HepG2 (cell line): ENCODE measurements around the gene MAP3K14. TPM values are rescaled to one million over a fixed set of nuclear protein-coding genes. Genes with fewer than 3 reads are reported as not detected.

Experiments used
- ATF3 ChIP-seq: sonication (generic); formaldehyde crosslinking; IDR thresholded peaks from 2 replicates; pipeline ENCODE4 v1.4.0; 2020; ENCODE audit warnings: missing genetic modification reagents
- MXD4 ChIP-seq: IDR thresholded peaks from 2 replicates; pipeline ENCODE4 v1.6.1; 2016; ENCODE audit warnings: mild to moderate bottlenecking, missing biosample characterization, missing genetic modification reagents
- NAIF1 ChIP-seq: sonication (generic); formaldehyde crosslinking; IDR thresholded peaks from 2 replicates; pipeline ENCODE4 v1.5.0; 2020; ENCODE audit warnings: mild to moderate bottlenecking, missing genetic modification reagents, borderline replicate concordance
- NRL ChIP-seq: sonication (generic); formaldehyde crosslinking; IDR thresholded peaks from 2 replicates; pipeline ENCODE4 v1.5.0; 2020; ENCODE audit warnings: missing genetic modification reagents, mild to moderate bottlenecking, moderate library complexity, borderline replicate concordance
- PHF21A ChIP-seq: sonication (generic); formaldehyde crosslinking; IDR thresholded peaks from 2 replicates; pipeline ENCODE4 v1.5.0; 2020; ENCODE audit warnings: mild to moderate bottlenecking, missing genetic modification reagents
- PRDM4 ChIP-seq: sonication (generic); formaldehyde crosslinking; IDR thresholded peaks from 2 replicates; pipeline ENCODE4 v1.9.0; 2021; ENCODE audit warnings: missing genetic modification reagents, borderline replicate concordance
- RELA ChIP-seq: sonication (generic); formaldehyde crosslinking; IDR thresholded peaks from 2 replicates; pipeline ENCODE4 v1.4.0; 2020; ENCODE audit warnings: missing genetic modification reagents
- ZNF207 ChIP-seq: fragments of 450-650 bp; IDR thresholded peaks from 2 replicates; pipeline ENCODE4 v1.6.1; 2016; ENCODE audit warnings: antibody characterized with exemption, borderline replicate concordance
- ZNF572 ChIP-seq: sonication (generic); formaldehyde crosslinking; IDR thresholded peaks from 2 replicates; pipeline ENCODE4 v1.5.1; 2020; ENCODE audit warnings: mild to moderate bottlenecking, missing genetic modification reagents
- ZNF607 ChIP-seq: sonication (generic); formaldehyde crosslinking; IDR thresholded peaks from 2 replicates; pipeline ENCODE4 v1.5.1; 2020; ENCODE audit warnings: missing genetic modification reagents, mild to moderate bottlenecking, borderline replicate concordance
- ZNF710 ChIP-seq: sonication (generic); formaldehyde crosslinking; IDR thresholded peaks from 2 replicates; pipeline ENCODE4 v1.5.0; 2020; ENCODE audit warnings: mild to moderate bottlenecking, missing genetic modification reagents, borderline replicate concordance
- ZNF720 ChIP-seq: sonication (generic); formaldehyde crosslinking; IDR thresholded peaks from 2 replicates; pipeline ENCODE4 v1.4.0; 2020; ENCODE audit warnings: missing genetic modification reagents
- ZNF784 ChIP-seq: sonication (generic); formaldehyde crosslinking; IDR thresholded peaks from 2 replicates; pipeline ENCODE4 v1.5.1; 2020; ENCODE audit warnings: missing genetic modification reagents, mild to moderate bottlenecking, borderline replicate concordance
- ZUFSP ChIP-seq: sonication (generic); formaldehyde crosslinking; IDR thresholded peaks from 2 replicates; pipeline ENCODE4 v1.9.0; 2021; ENCODE audit warnings: missing genetic modification reagents, mild to moderate bottlenecking, borderline replicate concordance
- polyA plus RNA-seq, 8 experiments: library from polyadenylated mRNA; depleted of rRNA in 3 of 8; stranded (reverse) in 7 of 8; unstranded in 1 of 8; fragments of >200 nt; fragmentation: Illumina TruSeq in 4 of 8; extraction: Trizol in 4 of 8; gene quantifications; 2 replicates each; pipeline versions ENCODE4 v1.2.1 to v1.2.3, GENCODE V29; 2011 to 2016; ENCODE audit warnings: low read depth in 4 of 8, missing spikeins in 1 of 8, mixed read lengths in 1 of 8; ENCODE audit not compliant: insufficient read depth in 1 of 8
- total RNA-seq, 5 experiments: library from RNA; depleted of rRNA; stranded (reverse); fragments of >200 nt; fragmentation: Illumina TruSeq; extraction: Trizol; gene quantifications; 2 replicates each; pipeline ENCODE4 v1.2.3, GENCODE V29; 2016; ENCODE audit warnings: low read depth in 1 of 5
- TF ChIP-seq, protein P1 (sequence below): sonication (generic); formaldehyde crosslinking; IDR thresholded peaks from 2 replicates; pipeline ENCODE4 v1.9.0; 2021; ENCODE audit warnings: missing genetic modification reagents, borderline replicate concordance
- TF ChIP-seq, protein P2 (sequence below): sonication (generic); formaldehyde crosslinking; IDR thresholded peaks from 2 replicates; pipeline ENCODE4 v1.5.1; 2020; ENCODE audit warnings: missing genetic modification reagents, mild to moderate bottlenecking, borderline replicate concordance

The MAP3K14 gene
- total and polyA plus RNA-seq, 2 of the 13 experiments (the other 11 are each of a cell fraction or from before 2014, with no cell fraction given), result 2.6 TPM

- TF ChIP-seq PRDM4 (CRISPR knock-in tag) (no peak), ZNF607 (CRISPR knock-in tag) (no peak; the same call in 1 of the 2 replicates), ZNF720 (CRISPR knock-in tag) (no peak), ZNF207 (no peak), MXD4 (peak; percentile 99), RELA (CRISPR knock-in tag) (0 out of 2 replicates have a peak, but pooled peaks have one; percentile 29), ZUFSP (CRISPR knock-in tag) (no peak), ZNF710 (CRISPR knock-in tag) (peak; percentile 67; the same call in 1 of the 2 replicates), ATF3 (CRISPR knock-in tag) (0 out of 2 replicates have a peak, but pooled peaks have one; percentile 22), NRL (CRISPR knock-in tag) (peak; percentile 63), ZNF572 (CRISPR knock-in tag) (no peak), NAIF1 (no peak), PHF21A (CRISPR knock-in tag) (no peak), ZNF784 (CRISPR knock-in tag) (no peak)
- TF ChIP-seq, protein P1, sequence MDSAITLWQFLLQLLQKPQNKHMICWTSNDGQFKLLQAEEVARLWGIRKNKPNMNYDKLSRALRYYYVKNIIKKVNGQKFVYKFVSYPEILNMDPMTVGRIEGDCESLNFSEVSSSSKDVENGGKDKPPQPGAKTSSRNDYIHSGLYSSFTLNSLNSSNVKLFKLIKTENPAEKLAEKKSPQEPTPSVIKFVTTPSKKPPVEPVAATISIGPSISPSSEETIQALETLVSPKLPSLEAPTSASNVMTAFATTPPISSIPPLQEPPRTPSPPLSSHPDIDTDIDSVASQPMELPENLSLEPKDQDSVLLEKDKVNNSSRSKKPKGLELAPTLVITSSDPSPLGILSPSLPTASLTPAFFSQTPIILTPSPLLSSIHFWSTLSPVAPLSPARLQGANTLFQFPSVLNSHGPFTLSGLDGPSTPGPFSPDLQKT (CRISPR knock-in tag), result peak; percentile 100; the same call in 1 of the 2 replicates
- TF ChIP-seq, protein P2, sequence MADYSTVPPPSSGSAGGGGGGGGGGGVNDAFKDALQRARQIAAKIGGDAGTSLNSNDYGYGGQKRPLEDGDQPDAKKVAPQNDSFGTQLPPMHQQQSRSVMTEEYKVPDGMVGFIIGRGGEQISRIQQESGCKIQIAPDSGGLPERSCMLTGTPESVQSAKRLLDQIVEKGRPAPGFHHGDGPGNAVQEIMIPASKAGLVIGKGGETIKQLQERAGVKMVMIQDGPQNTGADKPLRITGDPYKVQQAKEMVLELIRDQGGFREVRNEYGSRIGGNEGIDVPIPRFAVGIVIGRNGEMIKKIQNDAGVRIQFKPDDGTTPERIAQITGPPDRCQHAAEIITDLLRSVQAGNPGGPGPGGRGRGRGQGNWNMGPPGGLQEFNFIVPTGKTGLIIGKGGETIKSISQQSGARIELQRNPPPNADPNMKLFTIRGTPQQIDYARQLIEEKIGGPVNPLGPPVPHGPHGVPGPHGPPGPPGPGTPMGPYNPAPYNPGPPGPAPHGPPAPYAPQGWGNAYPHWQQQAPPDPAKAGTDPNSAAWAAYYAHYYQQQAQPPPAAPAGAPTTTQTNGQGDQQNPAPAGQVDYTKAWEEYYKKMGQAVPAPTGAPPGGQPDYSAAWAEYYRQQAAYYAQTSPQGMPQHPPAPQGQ, result no peak
Measured at GRCh38 chr17:45317111-45317928, 500 bp upstream of the MAP3K14 start (continued).
